GM21619 (cell line): ENCODE data around the gene CABLES2.
"Not testable (repeated sequence)": the region's sequence is repeated elsewhere in the genome, so short reads cannot be mapped to it uniquely, and the experiment has no call there.

Experiments used
- ATAC-seq: cut with Tn5 transposase; IDR thresholded peaks from one replicate; pipeline ENCODE4 v1.9.1; 2021; ENCODE audit not compliant: unreplicated experiment

CABLES2 gene

DNA sequence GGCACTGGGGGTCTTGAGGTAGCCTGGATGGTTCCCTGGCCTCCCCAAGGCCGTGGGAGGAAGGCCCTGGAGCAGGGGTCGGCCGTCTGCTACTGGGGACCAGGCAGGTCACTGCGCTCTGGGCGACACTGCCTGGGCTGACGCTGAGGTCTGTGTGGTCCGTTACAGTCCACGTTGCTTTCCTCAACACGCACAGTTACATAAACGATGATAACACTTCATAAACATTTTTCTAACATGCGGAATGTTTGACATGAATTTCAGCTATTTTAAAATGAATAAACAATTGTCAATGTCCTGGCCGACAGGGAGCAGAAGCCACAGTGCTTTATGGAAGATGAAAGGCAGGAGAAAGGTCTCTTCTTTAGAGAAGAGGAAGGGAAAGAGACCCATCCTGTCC, 30.4 kb upstream of the CABLES2 start:
- ATAC-seq = no peak

- no peak for ATAC-seq
These were observed 29.6 kb upstream of the CABLES2 start for GRCh38 chr20:62436692-62437091.

- no peak for ATAC-seq
These were observed 26.8 kb upstream of the CABLES2 start for GRCh38 chr20:62433658-62434497.

DNA sequence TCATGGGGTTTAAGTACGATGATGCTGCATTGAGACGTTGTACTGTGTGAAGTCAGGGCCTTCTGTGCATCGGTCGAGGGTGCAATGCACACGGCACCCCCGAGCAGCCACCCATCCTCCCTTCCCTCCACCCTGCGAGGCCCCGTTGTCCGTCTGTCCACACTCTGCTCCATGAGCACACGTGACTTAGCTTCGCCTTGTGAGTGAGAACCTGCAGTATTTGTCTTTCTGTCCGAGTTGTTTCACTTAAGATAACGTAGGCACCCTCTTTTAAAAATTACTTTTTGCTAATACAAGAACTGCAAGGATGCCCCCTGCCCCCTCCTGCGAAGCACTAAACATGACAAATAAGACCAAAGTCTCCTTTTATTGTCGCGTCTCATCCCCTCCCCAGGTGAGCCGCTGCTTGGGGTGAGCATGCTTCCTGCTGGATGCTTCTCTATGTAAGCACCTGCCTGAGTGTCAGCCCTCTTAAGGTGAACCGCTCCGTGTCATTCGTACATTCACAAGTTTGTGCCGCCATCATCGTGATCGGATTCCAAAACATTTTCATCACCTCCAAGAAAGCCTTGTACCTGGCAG, 23.9 kb upstream of the CABLES2 start:
- ATAC-seq = no peak

DNA sequence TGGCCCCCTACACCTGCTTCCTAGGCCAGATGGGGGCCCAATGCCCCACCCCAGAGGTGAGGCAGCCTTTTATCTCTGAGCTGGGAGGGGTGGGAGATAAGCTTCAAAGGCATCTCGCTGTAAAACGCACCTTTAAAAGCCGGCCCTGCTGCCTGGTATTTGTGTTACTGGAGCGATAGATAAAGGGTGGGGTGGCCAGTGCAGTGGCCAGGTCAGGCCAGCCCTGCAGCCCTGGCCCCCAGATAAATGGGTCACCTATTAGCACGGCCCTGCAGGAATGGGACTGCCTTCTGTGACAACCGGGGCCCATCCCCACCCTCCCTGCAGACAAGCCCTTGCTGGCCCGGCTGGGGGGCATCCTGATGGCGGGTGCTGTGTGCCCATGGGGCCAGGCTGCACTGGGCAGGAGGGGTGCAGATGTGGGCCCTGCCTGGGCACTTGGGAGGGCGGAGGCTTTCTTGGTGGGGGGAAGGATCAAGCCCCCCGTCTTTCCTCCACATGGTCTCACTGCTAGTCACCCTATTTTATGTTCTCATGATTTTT, 23.3 kb upstream of the CABLES2 start:
- no peak for ATAC-seq

- ATAC-seq = no peak
These were observed 22.6 kb upstream of the CABLES2 start for GRCh38 chr20:62429455-62430310.

GRCh38 chr20:62428396-62429295, 21.6 kb upstream of the CABLES2 start:
- ATAC-seq = no peak

GRCh38 chr20:62428002-62428372, 20.9 kb upstream of the CABLES2 start:
- no peak for ATAC-seq

DNA sequence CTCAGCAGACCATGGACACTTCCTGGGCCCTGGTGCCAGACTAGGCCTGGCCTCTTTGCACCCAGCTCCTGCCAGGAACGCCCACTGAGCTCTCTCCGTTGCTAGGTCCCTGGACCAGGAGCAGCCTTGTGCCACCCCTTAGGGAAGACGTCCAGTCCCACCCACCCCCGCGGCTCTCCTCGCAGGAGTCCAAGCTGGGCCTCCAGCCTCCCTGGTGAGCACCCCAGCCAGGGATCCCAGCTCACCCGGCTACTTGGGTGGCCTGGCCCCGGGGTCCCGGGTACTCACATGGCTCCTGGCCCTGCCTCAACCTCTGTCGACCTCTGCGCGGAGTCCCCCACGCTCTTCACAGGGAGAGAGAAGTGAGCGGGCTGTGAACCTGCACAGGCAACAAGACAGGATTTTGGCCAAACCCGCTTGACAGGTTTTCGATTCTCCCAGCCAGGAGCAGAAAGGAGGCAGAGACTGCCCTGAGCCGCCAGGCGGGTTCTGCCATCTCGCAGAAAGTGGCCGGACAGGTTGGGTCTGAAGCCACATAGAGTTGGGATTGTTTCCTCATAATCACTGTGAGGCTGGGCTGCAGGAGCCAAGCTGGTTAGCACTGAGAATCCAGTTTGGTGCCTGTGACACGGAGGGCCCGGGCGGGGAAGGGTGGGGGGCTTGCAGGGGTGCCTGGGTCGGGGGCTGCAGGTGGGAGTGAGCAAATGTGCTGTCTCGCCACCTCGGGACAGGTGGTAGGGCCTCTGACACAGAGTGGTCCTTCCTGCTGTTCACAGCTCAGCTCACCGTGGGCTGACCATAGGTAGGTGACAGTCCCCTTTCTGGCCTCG, 20.3 kb upstream of the CABLES2 start, which contains the start of gene RBBP8NL:
Gene RBBP8NL (minus strand): TSS at position 368 of the 830 bp plus-strand sequence. CDS start 7,892 bp downstream, outside the sequence.
- no peak for ATAC-seq

DNA sequence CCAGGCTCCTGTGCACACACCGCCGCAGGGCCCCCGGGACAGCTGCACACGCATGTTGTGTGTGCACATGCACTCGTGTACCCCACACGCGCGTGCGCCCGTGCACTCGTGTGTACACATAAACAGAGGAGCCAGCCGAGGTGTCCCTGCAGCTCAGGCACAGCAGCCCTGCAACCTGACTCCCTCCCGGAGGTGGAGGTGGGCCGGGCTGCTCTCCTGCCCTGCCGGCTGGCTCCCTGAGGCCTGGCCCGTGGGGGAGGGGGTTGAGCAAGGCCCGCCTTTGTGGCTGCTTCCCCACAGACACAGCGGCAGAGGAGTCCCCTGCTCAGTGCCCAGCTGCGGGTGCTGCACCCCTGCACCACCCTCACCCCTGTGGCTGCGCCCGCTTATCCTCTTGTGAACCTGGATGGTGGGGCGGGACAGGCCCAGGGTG, 19.6 kb upstream of the CABLES2 start:
- no peak for ATAC-seq

DNA sequence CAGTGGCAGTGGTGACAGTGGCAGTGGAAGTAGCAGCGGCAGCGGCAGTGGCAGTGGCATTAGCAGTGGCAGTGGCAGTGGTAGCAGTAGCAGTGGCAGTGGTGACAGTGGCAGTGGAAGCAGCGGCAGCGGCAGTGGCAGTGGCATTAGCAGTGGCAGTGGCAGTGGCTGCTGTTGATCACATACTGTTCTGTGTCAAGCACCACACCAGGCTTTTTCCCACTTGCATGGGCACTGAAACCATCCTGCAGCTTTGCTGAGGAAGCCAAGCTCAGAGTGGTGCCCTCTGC, 18.9 kb upstream of the CABLES2 start:
- ATAC-seq = not testable (repeated sequence)

DNA sequence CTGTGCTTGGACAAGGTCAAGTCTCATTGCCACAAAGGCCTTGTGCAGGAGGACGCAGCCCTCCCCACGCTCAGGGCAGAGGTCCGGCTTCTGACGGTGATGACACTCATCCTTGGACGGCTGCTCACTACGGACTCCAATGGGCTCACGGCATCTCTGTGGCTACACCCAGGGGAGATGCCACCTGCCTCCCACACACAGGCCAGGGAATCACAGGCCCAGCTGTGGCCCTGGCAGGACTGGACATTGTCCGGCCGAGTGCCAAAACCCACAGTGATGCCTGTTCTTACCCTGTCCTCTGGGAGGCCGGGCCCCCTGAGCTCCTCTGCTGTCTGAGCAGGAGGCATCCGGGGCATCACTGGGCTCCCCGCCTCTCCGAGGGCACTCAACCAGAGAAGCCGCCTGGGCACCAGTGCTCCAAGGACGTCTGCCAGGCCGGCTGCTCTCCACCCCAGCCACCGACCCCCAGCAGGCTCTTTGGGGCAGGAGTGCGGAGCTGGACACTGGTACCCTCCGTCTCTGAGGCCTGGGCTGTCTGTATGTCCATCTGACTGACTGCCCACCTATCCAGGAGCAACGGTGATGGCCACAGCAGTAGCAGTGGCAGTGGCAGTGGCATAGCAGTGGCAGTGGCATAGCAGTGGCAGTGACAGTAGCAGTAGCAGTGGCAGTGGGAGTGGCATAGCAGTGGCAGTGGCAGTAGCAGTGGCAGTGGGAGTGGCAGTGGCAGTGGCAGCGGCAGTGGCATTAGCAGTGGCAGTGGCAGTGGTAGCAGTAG, 18.4 kb upstream of the CABLES2 start:
- ATAC-seq = no peak

DNA sequence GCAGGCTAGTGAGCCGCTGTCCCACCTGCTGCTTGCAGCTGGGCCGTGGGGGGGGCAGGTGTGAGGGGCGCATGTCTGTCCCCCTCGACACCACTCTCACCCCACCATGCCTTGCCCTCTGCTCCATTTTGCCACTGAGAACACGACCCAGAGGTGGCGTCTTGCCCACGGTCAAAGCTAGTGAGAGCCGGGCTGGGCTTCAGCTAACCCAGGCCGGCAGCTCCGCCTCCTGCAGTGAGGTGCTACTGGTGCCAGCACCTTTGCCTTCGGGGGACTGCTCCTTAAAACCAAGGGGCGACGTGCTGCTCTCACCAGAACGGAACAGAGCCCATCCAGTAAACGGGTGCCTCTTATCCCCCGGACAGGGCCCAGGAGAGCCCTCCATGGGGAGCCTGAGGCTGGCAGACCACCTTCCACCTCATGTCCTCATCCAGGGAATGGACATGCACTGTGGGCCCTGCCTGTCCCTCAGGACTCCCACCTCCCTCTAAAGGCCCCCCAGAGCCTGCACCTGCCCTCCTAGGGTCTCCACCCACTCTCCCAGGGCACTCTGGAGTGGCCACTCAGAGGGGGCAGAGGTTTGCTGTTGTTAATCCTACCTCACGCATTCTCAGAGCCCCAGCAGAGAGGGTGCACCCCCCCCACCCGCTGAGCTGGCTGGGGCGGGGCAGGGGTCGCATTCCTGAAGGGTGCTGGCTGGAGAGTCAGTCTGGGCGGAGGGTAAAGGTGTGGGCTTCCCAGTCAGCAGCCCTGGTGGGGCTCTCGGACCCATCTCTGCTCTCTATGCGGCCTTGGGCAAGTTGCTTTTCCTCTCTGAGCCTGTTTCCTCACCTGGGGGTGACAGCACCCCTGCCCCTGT, 17.4 kb upstream of the CABLES2 start:
- ATAC-seq = no peak

- ATAC-seq = no peak
These were observed 16.2 kb upstream of the CABLES2 start for GRCh38 chr20:62423326-62423706.

DNA sequence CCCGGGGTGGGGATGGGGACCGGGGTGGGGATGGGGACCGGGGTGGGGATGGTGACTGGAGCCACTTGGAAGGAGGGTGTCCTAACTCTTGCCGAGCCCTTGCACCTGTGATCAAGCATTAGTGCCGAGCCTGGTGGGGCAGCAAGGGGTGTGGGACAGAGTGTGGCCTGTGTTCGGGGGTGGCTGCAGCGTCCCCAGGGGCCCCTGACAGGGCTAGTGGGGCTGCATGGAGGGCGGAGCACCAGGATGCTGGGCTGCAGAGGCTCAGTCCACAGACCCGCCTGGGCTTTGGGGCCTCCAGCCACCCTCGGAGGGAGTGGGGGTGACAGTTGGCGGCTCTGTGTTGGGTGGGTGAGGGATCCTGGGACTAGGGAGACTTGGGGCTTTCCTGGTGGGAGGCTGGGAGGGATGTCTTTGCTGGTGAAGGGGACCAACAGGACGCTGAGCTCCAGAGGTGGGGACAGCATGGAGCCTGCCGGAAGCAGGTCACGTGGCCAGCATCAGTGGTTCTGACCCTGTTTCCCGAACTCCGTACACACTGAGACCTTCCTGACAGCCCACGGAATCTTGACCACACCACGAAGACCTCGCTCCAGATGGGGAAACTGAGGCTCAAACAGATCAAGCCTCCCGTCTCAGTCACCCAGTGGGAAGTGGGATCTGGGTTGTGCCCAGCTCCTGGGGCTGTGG, 15.7 kb upstream of the CABLES2 start:
- ATAC-seq = no peak

- ATAC-seq = no peak
These were observed 14.6 kb upstream of the CABLES2 start for GRCh38 chr20:62421716-62421990.

GRCh38 chr20:62420846-62421715, 14.0 kb upstream of the CABLES2 start:
- no peak for ATAC-seq
